GM21447 (cell line): ENCODE data around the gene MYPN.
A peak's percentile ranks its signal among the peaks of the same experiment; 100 is the strongest.
"Not testable (repeated sequence)": the region's sequence is repeated elsewhere in the genome, so short reads cannot be mapped to it uniquely, and the experiment has no call there.

ENCODE experiments used
- ATAC-seq: cut with Tn5 transposase; IDR thresholded peaks from one replicate; pipeline ENCODE4 v1.9.1; 2021; ENCODE audit not compliant: unreplicated experiment

MYPN gene

GRCh38 chr10:68135362-68135761 is 26.1 kb downstream of the MYPN start:
- no peak for ATAC-seq

GRCh38 chr10:68135922-68136792 is 26.9 kb downstream of the MYPN start:
- ATAC-seq, result no peak

- ATAC-seq, result no peak
These were observed 27.9 kb downstream of the MYPN start for GRCh38 chr10:68137171-68137570.

GRCh38 chr10:68138526-68138925 is 29.2 kb downstream of the MYPN start:
- no peak for ATAC-seq

- no peak for ATAC-seq
These were observed 30.4 kb downstream of the MYPN start for GRCh38 chr10:68139448-68140272.

GRCh38 chr10:68142761-68143160 is 33.5 kb downstream of the MYPN start:
- no peak for ATAC-seq

GRCh38 chr10:68144709-68145108 is 35.4 kb downstream of the MYPN start:
- ATAC-seq, result no peak

GRCh38 chr10:68145705-68146104 is 36.4 kb downstream of the MYPN start:
- ATAC-seq, result no peak

- no peak for ATAC-seq
These were observed 36.8 kb downstream of the MYPN start for GRCh38 chr10:68146133-68146532.

- no peak for ATAC-seq
These were observed 42.2 kb downstream of the MYPN start for GRCh38 chr10:68151453-68151852.

- ATAC-seq, result no peak
These were observed 44.4 kb downstream of the MYPN start for GRCh38 chr10:68153473-68154210.

GRCh38 chr10:68154211-68154497 is 44.9 kb downstream of the MYPN start:
- ATAC-seq, result no peak

- no peak for ATAC-seq
These were observed 46.4 kb downstream of the MYPN start for GRCh38 chr10:68155615-68156210.

GRCh38 chr10:68156373-68157185 is 47.3 kb downstream of the MYPN start:
- peak; percentile 49 for ATAC-seq

- ATAC-seq, result not testable (repeated sequence)
These were observed 48.2 kb downstream of the MYPN start for GRCh38 chr10:68157522-68157921.

- ATAC-seq, result no peak
These were observed 48.7 kb downstream of the MYPN start for GRCh38 chr10:68158031-68158430.

GRCh38 chr10:68163735-68164134 is 54.4 kb downstream of the MYPN start:
- peak; percentile 99 for ATAC-seq

GRCh38 chr10:68165643-68166042 is 56.4 kb downstream of the MYPN start:
- ATAC-seq, result no peak

- no peak for ATAC-seq
These were observed 57.7 kb downstream of the MYPN start for GRCh38 chr10:68166871-68167585.
